ENCODE data around the gene CYS1.

GRCh38 chr2:10047616-10048500 lies 32.4 kb downstream of the CYS1 start:
- no peak for TF ChIP-seq MYC (IDR thresholded peaks at IDR 0.05; ENCODE audit: low read depth, low read length)
- no peak for TF ChIP-seq CTCF (IDR thresholded peaks at IDR 0.05; ENCODE audit: low read depth, low read length)
- no peak for TF ChIP-seq POLR2A (IDR thresholded peaks at IDR 0.05; ENCODE audit: extremely low read depth, insufficient read length)

Data from NB4 (cell line).